ENCODE results near the gene PACSIN2.

PACSIN2 gene

DNA sequence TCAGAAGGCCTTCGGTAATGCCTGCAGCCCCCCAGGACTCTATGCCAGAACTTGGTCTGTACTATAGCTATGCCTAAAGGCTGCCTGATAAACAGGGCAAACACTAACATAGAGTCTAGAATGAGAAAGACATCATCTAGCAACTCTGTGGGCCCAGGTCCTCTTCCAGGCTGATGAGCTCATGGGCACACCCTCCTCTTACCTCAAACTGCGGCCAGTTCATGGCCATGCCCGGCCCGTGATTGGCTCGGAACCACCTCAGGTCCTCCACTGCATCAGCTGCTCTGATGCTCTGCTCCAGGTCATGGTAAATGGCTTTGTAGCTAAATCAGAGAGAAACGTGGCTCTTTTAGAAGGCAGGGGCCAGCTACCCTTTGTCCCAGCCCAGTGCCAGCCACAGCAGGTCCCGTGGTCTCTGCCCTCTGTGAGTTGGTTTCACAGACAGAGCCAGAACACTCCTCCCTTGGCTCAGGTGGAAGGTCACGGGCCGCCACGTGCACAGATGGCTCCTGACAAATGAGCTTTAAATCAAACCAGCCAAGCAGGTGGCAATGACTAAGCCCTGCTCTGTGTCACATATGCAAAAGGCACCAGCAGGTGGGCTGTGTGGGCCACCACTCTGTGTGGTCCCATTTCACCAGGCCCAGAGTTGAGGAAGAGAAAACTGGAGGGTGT, 132.8 kb downstream of the PACSIN2 start:
- no peak overlapping the region for H3K4me3 ChIP-seq (ENCODE audit: low read depth, low read length)
- H2AFZ ChIP-seq = no peak overlapping the region
- H3K9ac ChIP-seq = no peak overlapping the region
- H3K36me3 ChIP-seq (ENCODE audit: control insufficient read depth, insufficient read depth, low read length) = no peaks in the 10 kb centered on the region
- TF ChIP-seq, protein P1, sequence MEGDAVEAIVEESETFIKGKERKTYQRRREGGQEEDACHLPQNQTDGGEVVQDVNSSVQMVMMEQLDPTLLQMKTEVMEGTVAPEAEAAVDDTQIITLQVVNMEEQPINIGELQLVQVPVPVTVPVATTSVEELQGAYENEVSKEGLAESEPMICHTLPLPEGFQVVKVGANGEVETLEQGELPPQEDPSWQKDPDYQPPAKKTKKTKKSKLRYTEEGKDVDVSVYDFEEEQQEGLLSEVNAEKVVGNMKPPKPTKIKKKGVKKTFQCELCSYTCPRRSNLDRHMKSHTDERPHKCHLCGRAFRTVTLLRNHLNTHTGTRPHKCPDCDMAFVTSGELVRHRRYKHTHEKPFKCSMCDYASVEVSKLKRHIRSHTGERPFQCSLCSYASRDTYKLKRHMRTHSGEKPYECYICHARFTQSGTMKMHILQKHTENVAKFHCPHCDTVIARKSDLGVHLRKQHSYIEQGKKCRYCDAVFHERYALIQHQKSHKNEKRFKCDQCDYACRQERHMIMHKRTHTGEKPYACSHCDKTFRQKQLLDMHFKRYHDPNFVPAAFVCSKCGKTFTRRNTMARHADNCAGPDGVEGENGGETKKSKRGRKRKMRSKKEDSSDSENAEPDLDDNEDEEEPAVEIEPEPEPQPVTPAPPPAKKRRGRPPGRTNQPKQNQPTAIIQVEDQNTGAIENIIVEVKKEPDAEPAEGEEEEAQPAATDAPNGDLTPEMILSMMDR (IDR thresholded peaks at IDR 0.05) = no peak
- H3K79me2 ChIP-seq = no peaks in the 10 kb centered on the region
- H3K9me3 ChIP-seq (ENCODE audit: control insufficient read depth, low read length) = no peaks in the 10 kb centered on the region
- H3K27me3 ChIP-seq (ENCODE audit: control insufficient read depth, insufficient read depth, low read length) = no peaks in the 10 kb centered on the region
- H3K27ac ChIP-seq = no peak overlapping the region
- no peak overlapping the region for H3K4me2 ChIP-seq (ENCODE audit: low read length)
- no peaks in the 10 kb centered on the region for H3K4me1 ChIP-seq

DNA sequence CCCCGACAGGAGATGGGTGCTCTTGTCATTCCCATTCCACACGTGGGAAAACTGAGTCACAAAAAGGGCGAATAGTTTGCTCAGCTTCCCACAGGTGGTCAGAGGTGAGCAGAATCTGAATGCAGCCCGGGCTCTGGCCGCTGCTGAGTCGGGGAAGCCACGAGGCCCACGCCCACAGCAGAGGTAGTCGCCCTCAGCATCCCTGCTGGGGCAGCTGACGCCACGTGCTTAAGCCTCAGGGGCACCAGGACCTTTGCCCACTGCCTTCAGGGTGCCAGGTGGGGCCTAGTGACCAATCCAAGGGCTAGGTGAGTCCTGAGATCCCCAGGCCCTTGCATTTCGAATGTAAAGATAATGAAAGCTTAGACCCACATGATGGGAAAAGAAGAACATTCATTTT, 133.7 kb downstream of the PACSIN2 start:
- no peak overlapping the region for H2AFZ ChIP-seq
- H3K9ac ChIP-seq = no peak overlapping the region
- H3K27me3 ChIP-seq (ENCODE audit: control insufficient read depth, insufficient read depth, low read length) = no peaks in the 10 kb centered on the region
- H3K4me2 ChIP-seq (ENCODE audit: low read length) = no peak overlapping the region
- no peaks in the 10 kb centered on the region for H3K36me3 ChIP-seq (ENCODE audit: control insufficient read depth, insufficient read depth, low read length)
- TF ChIP-seq, protein P1 (IDR thresholded peaks at IDR 0.05) = no peak
- H3K27ac ChIP-seq = no peak overlapping the region
- no peaks in the 10 kb centered on the region for H3K4me1 ChIP-seq
- H3K9me3 ChIP-seq (ENCODE audit: control insufficient read depth, low read length) = no peaks in the 10 kb centered on the region
- H3K79me2 ChIP-seq = no peaks in the 10 kb centered on the region
- no peak overlapping the region for H3K4me3 ChIP-seq (ENCODE audit: low read depth, low read length)

DNA sequence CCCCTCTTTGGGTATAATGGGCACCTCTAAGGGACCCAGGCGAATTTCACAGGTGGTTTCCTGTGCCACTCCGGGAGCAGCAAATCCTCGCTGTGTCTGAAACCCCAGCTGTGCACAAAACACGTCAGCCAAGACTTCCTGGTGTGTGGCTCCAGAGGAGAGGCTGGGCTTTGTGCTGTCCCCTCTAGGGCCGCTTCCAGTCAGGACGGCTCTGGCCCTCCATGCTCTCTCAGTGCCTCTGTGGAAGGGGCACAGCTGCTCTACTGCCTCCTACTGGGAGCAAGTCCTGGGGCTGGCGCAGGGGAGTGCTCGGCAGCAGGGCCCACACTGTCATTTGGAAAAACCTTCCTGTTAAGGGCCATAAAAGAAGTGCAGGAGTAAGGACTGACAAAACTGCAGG, 134.1 kb downstream of the PACSIN2 start:
- Histone ChIP-seq H2AFZ (no peak overlapping the region), H3K36me3 (ENCODE audit: control insufficient read depth, insufficient read depth, low read length) (no peaks in the 10 kb centered on the region), H3K27ac (no peak overlapping the region), H3K79me2 (no peaks in the 10 kb centered on the region), H3K27me3 (ENCODE audit: control insufficient read depth, insufficient read depth, low read length) (no peaks in the 10 kb centered on the region), H3K4me3 (ENCODE audit: low read depth, low read length) (no peak overlapping the region), H3K4me1 (no peaks in the 10 kb centered on the region), H3K9ac (no peak overlapping the region), H3K4me2 (ENCODE audit: low read length) (no peak overlapping the region), H3K9me3 (ENCODE audit: control insufficient read depth, low read length) (no peaks in the 10 kb centered on the region)
- TF ChIP-seq, protein P1 (IDR thresholded peaks at IDR 0.05) = no peak

DNA sequence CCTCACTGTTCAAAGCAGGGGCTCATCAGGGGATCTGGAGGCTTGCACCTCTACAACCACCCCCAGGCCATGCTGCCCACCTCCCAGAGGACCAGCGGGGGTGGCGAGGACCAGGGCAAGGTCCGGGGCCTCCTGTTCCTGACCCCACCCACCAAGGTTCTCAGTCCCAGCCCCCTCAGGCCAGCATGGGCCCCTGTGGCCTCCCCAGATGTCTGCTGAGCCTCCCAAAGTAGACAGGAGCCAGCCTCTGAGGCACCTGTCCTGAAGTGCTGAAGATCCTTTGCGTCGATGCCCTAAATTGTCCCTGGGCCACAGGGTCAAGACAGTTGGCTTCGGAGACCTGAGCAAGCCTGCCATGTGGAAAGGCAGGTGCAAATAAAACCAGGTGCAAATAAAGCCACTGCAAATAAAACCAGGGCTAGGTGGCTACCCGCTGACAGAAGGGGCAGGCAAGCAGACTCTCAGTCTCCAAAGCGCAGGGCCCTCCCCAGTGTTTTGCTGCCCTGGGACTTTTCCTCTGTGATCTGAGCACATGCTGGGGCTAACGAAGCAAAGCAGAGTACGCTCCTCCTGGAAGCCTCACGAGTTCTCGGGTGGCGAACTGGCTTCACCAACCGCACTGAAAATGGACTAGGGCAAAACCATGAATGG, 135.5 kb downstream of the PACSIN2 start:
- Histone ChIP-seq H3K4me1 (no peaks in the 10 kb centered on the region), H3K4me3 (ENCODE audit: low read depth, low read length) (no peak overlapping the region), H3K9ac (no peak overlapping the region), H3K27ac (no peak overlapping the region), H3K9me3 (ENCODE audit: control insufficient read depth, low read length) (no peaks in the 10 kb centered on the region), H3K27me3 (ENCODE audit: control insufficient read depth, insufficient read depth, low read length) (no peaks in the 10 kb centered on the region), H3K4me2 (ENCODE audit: low read length) (no peak overlapping the region), H2AFZ (no peak overlapping the region), H3K79me2 (no peaks in the 10 kb centered on the region), H3K36me3 (ENCODE audit: control insufficient read depth, insufficient read depth, low read length) (no peaks in the 10 kb centered on the region)
- TF ChIP-seq, protein P1 (IDR thresholded peaks at IDR 0.05) = no peak

All from parathyroid adenoma (tissue), 2 donors.